HG03159 (cell line): ENCODE results near the gene RPS6KA6.

Experiments used
- ATAC-seq: cut with Tn5 transposase; IDR thresholded peaks from one replicate; pipeline ENCODE4 v1.9.1; 2021; ENCODE audit warnings: mild to moderate bottlenecking, moderate library complexity; ENCODE audit not compliant: unreplicated experiment

Gene RPS6KA6

GRCh38 chrX:84187533-84188319 is at the start of gene RPS6KA6:
Gene RPS6KA6 (minus strand): TSS chrX:84188199. CDS start chrX:84187899, 300 bp downstream.
- ATAC-seq: peak; percentile 43

GRCh38 chrX:84224741-84225140 is 36.7 kb upstream of the RPS6KA6 start:
- no peak for ATAC-seq

- ATAC-seq: no peak
Measured at GRCh38 chrX:84223261-84223660, 35.3 kb upstream of the RPS6KA6 start.

- no peak for ATAC-seq
Measured at GRCh38 chrX:84221181-84221580, 33.2 kb upstream of the RPS6KA6 start.

- no peak for ATAC-seq
Measured at GRCh38 chrX:84219551-84219950, 31.6 kb upstream of the RPS6KA6 start.

DNA sequence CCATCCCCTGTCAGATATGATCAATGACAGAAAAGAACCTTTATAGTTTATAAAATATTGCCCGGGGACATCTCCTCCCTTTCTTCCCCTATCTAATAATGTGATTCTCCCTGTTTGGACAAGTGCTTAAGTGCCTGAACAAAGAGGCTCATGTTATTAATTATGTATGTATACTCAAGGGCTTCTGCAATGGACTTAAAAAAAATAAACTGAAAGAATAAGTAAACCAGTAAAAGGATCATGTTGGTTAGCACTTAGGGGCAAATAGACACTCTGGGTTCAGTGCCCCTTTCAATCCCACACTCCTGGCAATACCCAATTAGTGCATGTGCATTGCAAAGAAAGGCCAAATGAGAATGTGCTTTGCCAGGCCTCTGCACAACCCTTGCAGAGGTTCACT is 30.7 kb upstream of the RPS6KA6 start:
- ATAC-seq: no peak

DNA sequence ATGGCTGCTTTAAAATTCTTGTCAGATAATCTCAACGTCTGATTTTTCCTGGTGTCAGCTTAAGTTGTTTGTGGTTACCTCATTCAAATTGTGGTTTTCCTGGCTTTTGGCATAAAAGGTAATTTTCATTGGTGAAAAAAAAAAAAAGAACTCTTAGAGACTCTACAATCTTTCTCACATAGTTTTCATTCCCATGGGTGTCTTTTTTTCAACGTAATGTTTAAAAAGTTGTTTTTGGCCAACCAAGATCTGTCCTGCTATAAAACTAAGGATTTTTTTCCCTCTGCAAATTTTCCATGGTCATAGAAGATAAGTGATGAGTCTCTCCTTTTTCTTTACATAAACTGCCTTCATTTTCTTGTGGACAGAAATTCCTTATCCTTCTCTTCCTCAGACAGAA is 28.9 kb upstream of the RPS6KA6 start:
- no peak for ATAC-seq

DNA sequence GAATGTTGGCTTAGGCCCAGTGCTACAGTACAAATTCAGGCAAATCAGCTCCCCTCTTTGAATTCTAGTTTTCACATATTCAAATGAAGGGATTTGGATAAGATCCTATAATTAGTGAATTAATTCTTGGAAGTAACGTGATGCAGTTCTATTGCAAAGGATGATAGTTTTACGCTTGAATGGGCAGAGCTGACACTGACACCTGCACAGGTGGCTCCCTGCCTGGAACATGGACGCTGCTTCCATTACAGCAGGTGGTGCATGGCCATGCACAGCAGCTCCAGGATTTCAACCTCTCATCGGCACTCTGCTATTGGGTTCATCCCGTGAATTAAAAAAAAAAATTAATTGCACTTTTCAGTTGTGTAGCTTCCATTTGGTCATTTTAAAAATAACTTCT is 28.4 kb upstream of the RPS6KA6 start:
- no peak for ATAC-seq

- ATAC-seq: no peak
Measured at GRCh38 chrX:84205276-84205675, 17.3 kb upstream of the RPS6KA6 start.

DNA sequence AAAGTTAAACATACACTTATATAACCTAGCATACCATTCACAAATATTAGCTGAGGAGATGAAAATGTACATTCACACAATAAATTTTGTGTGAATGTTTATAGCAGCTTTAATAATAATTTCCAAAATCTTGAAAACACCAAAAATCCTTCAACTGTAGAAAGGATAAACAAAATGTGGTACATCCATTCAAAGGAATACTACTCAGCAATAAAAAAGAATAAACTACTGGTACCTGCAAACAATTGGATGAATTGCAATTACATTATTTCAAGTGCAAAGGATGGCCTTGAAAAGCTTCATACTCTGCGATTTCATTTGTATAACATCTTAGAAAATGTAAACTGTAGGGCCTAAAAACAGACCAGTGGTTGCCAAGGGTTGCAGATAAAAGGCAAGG is 11.7 kb upstream of the RPS6KA6 start:
- no peak for ATAC-seq

DNA sequence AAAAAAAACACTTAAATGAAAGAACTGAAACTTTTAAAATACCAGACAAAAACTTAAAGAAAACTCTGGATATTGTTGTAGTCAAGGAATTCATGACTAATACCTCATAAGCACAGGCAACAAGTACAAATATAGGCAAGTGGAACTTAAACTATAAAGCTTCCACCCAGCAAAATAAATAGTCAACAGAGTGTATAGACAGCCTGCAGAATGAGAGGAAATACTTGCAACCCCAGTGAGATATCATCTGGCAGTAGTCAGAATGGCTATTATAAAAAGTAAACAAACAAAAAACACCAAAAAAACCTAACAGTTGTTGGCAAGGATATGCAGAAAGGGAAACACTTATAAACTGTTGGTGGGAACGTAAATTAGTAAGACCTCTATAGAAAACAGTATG is 9.6 kb upstream of the RPS6KA6 start:
- no peak for ATAC-seq

DNA sequence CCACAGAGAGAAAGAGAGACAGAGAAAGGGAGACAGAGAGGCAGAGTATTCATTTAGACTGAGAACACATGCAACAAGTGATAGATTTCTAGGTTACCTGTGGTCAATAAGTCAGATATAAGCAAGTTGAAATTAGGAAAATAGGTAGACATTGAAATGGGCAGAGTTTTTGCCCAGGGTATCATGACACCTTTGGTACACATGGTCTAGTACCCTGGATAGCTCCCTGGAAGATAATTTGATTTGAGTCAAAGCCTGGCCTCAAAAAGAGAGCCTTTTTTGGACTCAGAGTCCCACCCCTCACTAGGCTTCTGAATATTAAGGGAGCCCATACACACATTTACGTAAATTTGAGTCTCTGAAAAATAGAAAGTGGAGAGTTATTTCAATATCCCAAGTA is 4.0 kb upstream of the RPS6KA6 start:
- no peak for ATAC-seq

- ATAC-seq: no peak
Measured at GRCh38 chrX:84189125-84189524, 1.1 kb upstream of the RPS6KA6 start.

- peak; percentile 42 for ATAC-seq
Measured at GRCh38 chrX:84188320-84188834, 378 bp upstream of the RPS6KA6 start.

DNA sequence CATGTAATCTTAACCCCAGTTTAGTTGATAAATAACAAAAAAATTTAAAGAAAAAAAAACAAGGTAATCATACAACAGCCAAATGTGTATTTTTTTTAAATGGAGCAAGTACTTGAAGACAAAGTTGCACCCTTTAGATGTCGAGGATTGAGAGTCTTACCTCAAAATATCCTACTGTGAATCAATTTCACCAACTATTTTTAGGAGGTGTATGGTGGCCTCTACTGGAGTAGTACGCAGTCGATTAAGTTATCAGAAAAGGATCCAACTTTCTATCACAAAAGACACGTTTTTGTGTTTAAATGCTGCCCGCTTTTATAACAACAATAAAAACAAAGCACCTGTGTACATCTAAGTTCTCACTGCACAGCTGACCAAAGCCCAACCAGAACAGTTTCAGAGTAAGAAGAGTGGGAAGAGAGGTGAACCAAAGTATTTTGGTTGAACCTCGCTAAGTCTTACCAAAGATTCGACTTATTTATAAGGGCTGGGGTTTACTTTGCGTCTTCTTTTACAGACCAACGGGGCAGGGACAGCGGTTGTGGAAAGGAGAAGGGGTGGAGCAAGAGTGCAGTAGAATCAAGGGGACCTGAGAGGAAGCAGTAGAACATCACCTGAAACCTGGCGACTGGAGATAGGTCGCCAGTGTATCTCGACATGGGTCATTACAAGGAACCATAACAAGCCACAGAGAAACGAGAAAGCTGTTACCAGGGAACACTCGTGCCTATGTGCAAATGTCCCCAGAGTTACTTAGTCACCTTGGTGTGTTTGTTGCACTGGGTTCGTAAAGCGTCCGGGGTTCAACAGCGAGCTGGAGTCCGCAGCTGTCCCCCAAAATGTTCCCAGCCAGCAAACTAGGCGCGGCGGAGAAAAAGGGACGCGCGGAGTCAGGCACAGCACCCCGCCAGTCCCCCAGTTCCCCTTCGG is 1.1 kb downstream of the RPS6KA6 start:
- peak; percentile 34 for ATAC-seq

GRCh38 chrX:84182516-84182915 is 5.5 kb downstream of the RPS6KA6 start:
- no peak for ATAC-seq

GRCh38 chrX:84175958-84176357 is 12.0 kb downstream of the RPS6KA6 start:
- ATAC-seq: no peak

DNA sequence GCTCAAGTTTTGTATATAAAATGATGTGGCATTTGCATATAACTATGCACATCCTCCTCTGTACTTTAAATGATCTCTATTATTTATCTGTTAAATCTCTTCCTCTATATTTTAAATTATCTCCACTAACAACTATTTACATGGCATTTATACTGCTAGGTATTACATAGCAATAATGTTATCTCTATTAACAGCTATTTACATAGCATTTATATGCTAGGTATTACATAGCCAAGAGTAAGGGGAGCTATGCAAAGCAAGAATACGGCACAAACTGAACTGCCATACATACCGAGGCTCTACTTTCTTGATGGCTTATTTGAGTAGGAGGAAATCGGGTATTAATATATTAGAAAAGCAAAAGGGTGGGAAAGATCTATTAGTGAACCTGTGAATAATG is 12.7 kb downstream of the RPS6KA6 start:
- ATAC-seq: no peak

GRCh38 chrX:84174348-84174747 is 13.7 kb downstream of the RPS6KA6 start:
- ATAC-seq: no peak

- no peak for ATAC-seq
Measured at GRCh38 chrX:84170931-84171330, 17.1 kb downstream of the RPS6KA6 start.

- ATAC-seq: no peak
Measured at GRCh38 chrX:84168574-84168973, 19.4 kb downstream of the RPS6KA6 start.

- ATAC-seq: no peak
Measured at GRCh38 chrX:84168095-84168494, 19.9 kb downstream of the RPS6KA6 start.
